Measurements from ENCODE around the gene CLBA1.

CLBA1 gene

DNA sequence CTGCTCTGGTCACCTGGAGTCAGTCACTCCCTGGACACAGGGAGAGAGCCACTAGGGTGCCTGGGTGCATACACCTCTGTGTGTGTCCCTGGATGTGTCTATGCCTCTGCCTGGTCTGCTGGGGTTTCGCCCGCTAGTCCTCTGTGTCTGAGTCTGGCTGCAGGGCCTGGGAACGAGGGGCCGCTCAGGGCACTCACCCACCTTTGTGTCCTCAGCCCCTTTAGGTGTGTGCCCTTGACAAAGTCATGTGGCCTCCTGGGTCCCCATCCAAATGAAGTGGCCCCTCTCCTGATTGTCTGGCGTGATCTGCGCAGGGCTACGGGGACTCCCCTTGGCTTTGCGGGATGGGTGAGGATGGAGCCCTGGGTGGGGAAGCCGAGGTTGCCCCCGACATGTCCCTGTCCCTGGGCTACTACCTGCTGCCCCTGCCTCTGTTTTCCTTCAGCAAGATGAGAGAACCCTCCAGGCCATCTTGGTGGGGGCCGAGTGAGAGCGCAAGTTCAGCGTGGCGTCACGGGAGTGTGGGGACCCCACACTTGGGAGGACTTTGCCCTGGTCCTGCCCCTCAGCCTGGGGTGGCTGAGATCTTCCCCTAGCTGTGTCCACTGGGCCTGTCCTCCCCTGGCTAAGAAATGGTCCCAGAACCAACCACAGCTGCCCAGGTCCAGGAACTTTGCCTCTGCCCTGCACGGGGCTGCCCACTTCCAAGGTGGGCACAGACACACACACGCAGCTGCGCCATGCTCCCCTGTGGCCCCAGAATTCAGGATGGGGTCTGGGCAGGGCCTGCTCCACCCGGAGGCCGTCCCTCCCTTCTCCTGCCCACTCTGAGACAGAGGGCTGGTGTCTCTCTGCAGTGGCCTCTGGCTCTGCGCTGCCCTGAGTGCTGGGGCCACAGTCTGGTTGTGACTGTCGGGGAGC lies 4.7 kb upstream of the CLBA1 start:
- no peak for DNase-seq (ENCODE audit: low spot score)

DNA sequence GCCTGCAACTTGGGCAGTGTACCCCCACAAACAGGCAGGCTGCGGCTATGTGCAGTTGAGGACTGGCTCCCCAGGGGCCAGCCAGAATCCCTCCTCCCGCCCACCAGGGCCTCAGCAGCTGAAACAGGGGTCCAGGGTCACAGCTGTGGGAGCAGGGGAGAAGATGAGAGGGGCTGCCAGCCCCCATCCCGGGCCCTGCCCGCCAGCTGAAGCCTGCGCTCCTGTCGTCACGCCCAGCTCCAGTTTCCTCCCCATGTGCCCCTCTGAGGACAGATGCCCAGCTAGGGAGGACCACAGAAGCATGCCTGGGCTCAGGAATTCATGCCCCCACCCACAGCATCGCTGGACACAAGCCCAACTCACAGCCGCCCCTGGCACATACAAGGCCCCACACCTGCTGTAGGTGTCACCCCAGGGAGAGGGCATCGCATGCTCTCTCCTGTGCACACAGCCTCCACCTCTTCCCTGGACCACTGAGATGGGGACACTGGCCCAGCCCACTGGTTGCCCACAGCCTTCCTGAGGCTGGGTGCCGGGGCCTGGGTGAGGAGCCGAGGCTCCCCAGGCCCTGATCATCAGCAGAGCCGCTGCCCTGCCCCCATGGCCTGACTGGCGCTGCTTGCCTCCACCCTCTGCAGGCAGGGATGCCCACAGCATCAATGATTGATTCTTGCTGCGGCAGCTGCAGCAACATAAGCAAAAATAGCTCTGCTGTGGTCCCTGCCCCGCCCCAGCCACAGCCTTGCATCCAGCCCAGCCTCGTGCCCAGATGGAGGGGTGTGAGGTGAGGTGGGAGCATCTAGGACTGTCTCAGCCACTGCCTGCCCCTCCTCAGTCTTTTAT lies 3.7 kb upstream of the CLBA1 start:
- no peak for DNase-seq (ENCODE audit: low spot score)

DNA sequence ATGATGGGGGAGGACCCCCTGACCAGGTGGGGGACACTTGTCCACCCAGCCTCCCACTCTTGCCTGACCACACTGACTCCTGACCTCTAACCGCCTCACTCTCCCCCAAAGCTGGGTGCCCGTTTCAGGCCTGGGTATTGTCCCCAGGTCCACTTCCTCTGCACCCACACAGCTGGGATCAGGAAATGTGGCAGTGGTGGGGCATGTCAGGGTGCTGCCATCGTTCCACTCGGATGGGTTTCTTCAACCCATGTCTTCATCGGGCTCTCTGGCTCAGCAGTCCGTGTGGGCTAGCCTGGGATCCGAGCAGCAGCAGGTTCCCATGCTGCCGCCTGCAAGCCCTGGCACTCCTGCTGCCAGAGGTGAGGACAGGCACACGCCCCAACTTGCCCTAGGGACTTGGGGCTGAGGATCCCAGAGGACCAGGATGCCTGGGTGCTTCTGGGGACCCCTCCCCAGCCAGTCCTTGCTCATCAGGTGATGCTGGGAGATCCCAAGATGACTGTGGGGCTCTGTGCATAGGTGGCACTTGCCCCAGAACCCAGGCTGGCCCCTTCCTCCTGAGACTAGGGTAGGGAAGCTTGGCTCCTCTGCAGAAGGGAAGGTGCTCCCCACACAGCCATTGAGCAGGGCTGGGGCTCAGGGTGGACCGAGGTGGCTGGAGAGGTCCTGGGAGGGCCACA lies 2.9 kb upstream of the CLBA1 start:
- no peak for DNase-seq (ENCODE audit: low spot score)

DNA sequence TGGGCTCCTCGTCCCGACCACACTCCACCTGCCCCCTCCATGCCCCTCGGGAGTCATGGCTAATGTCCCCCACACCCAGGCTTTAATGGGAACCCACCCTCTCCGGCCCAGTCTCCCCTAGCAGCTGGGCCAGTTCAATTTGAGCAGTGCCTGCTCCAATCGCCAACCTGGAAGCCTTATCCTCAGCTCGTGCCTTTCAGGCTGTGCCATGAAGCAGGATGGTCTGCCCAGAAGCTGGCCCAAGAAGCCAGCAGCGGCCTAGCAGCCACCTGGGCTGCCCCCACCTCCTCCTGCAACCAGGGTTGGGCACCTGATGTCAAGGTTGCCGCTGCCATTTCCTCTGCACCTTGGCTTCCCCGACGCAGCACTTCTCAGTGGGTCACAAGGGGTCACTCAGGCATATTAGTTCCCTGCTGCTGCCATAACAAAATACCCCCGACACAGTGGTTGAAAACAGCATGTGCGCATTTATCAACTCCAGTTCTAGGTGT lies 2.3 kb upstream of the CLBA1 start:
- DNase-seq (ENCODE audit: low spot score) = no peak

DNA sequence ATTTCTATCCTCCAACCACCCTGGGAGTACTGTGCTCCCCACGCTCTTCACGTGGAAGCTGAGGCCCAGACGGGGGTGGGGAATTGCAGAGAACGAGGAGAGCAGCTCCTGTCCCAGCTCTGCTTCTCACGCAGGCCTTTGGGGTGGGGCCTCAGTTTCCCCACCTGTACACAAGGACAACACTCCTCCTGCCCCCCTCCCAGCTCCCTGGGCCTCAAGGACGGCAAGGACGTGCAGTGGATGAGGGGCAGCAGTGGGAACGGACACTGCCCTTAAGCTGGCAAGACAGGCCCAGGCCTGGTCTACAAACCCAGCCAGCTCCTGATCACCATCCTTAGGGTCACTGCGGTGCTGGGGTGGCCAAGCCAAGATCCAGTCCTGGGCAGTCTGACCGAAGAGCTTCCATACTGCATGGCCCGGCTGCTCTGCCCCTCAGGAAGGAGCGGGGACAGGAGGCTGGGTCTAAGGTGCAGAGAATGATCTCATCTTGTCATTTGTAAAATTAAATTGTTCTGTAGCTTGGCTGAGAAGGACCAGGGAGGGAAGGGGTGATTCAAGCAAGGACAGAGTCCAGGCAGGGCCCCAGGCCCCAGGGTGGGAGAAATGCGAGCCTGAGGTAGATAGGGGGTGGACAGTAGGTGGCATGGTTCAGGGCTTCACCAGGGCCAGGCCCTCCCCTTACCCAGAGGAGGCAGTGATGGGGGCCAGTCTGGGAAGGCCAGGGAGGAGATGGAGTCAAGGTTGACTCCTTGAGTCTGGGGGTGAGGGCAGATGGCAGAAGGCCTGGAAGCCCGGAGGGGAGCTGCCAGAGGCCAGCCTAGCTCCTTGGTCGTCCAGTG lies 1.3 kb upstream of the CLBA1 start:
- no peak for DNase-seq (ENCODE audit: low spot score)

DNA sequence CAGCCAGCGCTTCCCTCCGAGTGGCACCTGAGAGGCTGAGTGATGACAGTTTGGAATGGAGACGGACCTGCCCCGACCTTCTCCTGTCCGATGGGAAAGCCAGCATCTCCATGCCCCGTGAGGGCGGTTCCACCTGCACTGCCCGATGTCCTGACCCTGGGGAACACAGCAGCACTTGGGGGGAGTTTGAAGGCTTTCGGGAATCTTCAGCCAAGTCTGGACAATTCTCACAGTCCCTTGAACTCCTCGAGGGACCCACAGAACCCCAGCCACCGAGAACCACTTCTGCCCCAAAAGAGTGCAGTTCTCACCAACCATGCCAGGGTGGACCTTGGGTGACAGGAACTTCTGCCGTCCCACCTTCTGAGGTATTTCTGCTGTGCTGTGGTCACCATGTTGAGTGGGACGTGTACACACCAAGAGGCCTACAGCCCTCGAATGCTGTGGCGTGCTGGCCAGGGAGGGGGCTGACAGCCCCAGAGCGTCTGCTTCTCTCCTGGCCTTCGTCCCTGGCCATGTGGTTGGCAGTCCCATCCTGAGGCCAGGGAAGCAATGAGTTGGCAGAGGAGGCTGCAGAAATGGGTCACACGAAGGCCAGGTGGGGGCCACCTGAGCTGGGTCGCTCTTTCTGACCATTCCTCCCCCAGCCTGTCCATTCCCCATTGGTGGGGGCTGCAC lies 1.0 kb downstream of the CLBA1 start:
- no peak for DNase-seq (ENCODE audit: low spot score)

DNA sequence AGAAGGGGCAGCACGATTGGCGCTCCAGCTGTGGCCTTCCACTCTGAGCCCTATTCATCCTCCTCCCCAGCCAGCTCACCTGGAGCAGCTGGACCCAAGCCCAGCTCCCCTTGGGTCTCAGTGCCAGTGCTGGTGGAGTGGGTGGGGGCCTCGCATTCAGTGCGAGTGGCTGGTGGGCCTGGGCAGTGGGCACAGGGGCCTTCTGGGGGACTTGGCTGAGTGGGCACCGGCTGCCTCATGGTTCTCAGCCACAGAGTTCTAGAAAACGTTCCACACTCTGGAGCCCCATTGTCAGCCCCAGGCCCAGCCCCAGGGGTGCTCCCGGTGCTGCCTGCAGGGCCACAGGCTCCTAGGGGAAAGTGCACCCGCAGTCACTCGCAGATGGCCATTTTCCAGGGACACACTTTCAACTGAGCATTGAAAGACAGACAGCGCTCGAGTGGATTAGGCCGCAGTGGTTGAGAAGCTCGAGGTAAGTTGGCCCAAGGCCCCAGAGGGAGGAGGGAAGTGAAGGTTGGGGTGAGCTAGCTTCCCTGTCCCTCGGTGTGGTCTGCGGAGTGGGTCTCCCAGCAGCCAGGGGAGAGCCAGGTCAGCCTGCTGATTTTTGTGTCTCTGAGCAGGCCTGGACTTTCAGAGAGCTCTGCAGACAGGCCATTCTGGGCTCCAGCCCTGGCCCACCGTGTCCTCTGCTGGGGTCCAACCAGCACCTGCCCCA lies 3.8 kb downstream of the CLBA1 start:
- DNase-seq (ENCODE audit: low spot score) = no peak

DNA sequence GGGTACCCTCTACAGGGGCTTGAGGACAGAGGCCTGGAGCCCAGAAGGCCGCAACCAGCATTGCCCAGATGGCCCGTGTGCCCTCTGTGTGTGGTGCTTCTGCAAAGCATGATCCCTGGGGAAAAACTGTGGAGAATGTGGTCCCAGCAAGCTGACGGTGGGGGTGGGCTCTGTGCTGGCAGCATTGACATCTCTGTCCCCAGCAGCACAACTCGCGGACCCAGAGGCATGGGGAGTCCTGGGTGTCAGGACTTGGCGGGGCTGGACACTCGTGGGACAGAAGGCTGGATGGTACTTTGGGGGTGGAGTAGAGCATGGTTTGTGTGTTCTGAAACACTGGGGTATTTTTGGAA lies 4.3 kb downstream of the CLBA1 start:
- no peak for DNase-seq (ENCODE audit: low spot score)

DNA sequence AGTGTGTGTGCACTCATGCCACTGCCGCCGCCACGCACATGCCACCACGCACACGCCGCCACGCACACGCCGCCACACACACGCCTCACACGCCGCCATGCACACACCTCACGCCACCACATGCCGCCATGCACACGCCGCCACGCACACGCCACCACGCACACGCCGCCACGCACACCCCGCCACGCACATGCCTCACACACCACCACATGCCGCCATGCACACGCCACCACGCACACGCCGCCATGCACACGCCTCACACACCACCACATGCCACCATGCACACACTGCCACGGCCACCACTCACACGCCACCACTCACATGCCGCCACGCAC lies 6.3 kb downstream of the CLBA1 start:
- DNase-seq (ENCODE audit: low spot score) = no peak

DNA sequence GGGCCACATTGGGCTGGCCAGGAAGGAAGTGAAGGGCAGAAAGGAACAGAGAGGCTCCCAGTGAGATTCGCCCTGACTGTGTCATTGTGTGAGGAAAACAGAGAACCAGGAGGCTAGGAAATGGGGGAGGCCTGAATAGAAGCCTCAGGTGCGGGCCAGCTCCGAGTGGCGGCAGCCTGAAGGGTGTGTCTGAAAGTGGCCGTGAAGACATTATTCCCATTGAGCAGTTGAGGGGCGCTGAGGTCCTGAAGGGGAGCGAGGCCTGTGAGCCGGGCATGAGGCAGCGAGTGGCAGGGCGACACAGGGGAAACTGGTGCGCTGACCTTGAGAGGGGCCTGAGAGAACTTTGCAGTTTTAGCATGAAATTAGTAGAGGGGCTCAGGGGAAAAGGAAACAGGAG lies 6.9 kb downstream of the CLBA1 start:
- no peak for DNase-seq (ENCODE audit: low spot score)

DNA sequence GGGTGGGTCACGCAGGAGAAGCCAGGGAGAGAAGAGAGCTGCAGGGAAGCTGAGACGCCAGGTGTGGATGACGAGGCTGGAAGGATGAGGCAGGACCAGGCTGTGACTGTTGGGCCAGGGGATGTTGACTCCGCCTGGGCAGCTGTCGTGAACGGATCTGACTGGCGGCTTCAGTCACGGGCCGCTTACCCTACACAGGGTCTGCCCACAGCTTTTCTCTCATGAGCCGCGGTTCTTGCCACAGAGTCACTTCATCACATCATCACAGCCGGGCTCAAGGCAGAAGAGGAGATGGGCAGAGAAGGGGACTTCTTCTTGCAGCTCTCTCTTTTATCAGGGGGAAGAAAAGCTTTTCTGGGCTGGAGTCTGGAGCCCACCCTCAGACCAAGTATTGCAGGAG lies 7.7 kb downstream of the CLBA1 start:
- DNase-seq (ENCODE audit: low spot score) = no peak

DNA sequence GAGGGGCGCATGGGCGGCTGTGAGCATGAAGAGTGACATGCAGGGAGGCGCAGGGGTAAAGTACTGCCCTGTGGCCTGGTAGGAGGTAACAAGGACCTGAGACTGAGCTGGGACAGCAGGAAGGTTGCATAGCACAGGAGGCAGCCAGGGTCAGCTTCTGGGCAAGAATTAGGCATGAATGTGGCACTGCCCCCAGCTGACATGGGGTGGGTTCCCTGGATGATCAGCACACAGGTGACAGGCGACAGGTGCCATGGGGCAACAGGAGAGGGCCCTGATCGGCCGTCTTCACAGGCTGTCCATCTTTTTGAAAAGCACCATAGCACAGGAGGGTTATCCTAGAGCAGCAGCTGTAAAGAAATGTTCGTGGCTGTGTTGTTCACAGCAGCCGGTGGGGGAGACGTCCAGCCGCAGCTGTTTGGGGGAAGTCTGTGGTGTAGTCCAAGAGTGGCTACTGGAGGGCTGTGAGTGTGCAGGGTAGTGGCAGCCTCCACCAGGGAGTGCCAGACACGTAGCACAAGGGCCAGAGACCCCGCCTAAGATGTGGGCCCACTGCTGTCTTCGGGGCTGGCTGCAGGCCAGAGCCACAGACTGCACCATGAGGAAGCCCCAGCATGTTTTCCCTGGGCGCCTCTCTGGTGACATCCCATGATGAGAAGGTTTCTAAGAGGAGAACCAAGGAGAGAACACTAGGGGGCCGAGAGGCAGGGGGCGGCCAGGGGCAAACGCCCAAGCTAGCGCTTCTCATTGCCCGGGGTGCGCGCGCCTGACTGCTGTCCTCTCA lies 8.4 kb downstream of the CLBA1 start:
- DNase-seq (ENCODE audit: low spot score) = no peak

DNA sequence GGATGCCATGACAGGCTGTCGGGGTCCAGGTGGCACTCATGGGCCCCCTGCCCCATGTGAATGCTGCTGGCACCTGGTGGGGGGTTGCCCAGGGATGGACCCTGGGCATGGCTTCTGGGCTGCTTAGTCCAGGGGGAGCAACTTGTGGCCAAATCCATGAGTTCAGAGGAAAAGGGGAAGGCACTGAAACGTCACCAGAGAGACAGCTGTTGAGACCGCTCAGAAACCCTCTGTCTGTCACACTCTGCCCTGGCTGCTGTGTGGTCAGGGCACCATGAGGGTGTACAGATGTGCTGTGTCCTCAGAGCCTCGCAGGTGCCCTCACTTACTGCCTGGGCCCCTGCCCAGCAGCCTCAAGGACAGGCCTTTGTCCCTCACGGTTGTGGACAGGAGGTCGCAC lies 9.4 kb downstream of the CLBA1 start:
- no peak for DNase-seq (ENCODE audit: low spot score)

DNA sequence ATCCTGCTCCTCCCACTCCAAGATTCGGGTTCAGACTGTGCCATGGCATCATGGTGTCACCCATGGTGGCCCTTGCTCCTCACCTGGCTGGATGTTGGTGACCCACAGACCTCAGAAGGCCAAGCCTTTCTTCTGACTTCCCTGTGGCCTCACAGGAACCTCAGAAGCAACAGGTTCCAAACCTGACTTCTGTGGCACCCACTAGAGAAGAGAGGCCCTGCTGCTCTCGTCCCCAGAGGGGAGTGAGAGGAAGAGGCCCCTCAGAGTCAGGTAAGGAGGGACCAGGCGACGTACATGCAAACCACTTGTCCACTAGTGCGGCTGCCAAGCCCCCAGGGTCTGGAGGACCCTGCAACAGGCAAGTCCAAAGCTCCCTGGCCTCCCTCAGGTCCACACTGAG lies 10.4 kb downstream of the CLBA1 start:
- DNase-seq (ENCODE audit: low spot score) = no peak

DNA sequence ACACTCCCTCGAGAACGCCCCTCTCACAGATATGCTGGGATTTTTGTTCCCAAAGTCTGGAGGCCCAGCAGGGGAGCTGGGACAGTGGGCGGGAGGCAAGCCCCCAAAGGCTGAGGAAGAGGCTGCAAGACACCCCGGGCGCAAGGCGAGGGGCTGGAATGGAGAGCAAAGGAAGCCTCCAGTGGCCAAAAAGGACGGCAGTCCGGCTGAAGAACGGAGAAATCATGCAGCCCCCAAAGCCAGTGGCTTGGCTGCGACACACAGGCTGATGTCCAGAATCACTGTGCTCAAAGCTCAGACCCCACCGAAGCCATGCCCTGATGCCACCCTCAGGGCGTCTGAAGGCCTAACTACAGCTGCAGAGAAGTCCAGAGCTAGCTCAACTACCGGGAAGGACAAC lies 10.9 kb downstream of the CLBA1 start:
- DNase-seq (ENCODE audit: low spot score) = no peak

DNA sequence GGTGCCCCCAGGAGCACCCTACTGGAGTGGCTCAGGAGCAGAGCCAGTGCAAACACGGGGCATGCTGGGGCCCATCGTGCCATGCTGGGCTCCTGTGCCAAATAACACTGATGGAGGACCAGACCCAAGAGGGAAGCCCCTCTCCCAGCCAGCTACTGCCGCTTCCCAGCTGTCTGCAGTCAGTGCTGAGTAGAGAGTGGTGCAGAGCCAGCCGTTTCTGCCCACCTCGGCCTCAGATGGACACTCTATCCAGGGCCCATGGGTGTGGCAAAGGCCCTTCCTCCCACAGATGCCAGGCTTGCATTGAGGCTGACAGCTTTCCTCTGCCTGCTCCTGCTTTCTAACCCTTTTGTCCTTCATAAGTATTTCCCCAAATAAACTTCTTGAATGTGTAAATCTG lies 13.2 kb downstream of the CLBA1 start:
- DNase-seq (ENCODE audit: low spot score) = no peak

DNA sequence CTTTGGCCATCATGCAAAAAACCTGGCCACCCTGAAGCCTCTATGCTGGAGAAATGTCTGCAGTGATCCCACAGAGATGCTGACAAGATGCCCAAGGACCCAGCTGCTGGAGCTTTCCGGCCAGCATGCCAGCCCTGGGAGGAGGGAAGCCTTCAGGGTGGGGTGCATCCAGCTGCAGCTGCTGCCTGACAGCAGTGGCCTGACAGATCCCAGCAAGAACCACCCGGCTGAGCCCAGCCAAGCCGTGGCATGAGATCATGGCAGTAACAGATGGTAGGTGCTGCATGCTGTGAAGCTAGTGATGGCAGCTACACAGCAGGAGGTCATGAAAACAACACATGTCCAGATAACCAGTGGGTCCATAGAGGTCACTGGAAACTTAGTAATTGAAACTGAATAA lies 13.8 kb downstream of the CLBA1 start:
- DNase-seq (ENCODE audit: low spot score) = no peak

DNA sequence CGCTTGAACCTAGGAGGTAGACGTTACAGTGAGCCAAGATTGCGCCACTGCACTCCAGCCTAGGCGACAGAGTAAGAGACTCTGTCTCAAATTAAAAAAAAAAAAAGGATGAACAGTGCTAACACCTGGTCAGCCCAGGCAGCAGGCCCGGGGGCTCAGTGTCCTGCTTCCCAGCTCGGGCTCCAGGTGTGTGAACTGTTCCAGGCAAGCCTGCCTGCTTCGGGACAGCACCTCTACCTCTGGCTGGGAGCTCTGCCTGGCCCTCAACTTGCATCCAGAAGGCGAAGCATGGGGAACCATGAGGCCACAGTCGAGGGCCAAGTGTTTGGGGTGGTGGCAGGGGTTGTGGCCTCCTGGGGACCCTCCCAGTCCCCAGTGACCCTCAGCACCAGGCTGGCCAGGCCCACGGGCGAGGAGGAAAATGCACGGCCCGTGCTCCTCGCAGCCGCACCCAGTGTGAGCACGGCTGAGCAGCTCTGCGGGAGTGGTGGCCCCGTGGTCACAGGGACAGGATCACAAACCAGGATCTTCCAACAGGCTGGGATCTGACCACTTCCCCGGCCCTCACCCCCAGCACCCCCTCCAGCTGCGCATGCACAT lies 19.8 kb downstream of the CLBA1 start:
- DNase-seq (ENCODE audit: low spot score) = no peak

Measured in hematopoietic multipotent progenitor cell treated with erythropoietin and hydrocortisone succinate and interleukin-3 and kit ligand, for 15 days (in vitro differentiated cells).